Measurements from ENCODE around the gene WDFY2. TPM values are rescaled to one million over a fixed set of nuclear protein-coding genes. Genes with fewer than 3 reads are reported as not detected.
A peak's percentile ranks its signal among the peaks of the same experiment; 100 is the strongest.

The WDFY2 gene
- total RNA-seq, 1 donor from 2014 or later: 3.9 TPM

GRCh38 chr13:51625555-51626345, 41.5 kb downstream of the WDFY2 start:
- no peak for TF ChIP-seq CTCF (IDR thresholded peaks at IDR 0.05)
- Mint-ChIP-seq H3K36me3 (ENCODE audit: low read depth) (no peaks in the 10 kb centered on the region), H3K4me3 (ENCODE audit: unreplicated experiment) (no peak overlapping the region), H3K27ac (ENCODE audit: unreplicated experiment) (peak overlapping the region; percentile 65), H3K4me1 (ENCODE audit: low read depth) (peaks cover 56% of the 10 kb centered on the region), H3K9me3 (ENCODE audit: low read depth) (no peaks in the 10 kb centered on the region), H3K27me3 (ENCODE audit: low read depth) (no peaks in the 10 kb centered on the region)
- DNase-seq (ENCODE audit: low spot score): no peak

GRCh38 chr13:51626749-51627148, 42.5 kb downstream of the WDFY2 start:
- Mint-ChIP-seq H3K9me3 (ENCODE audit: low read depth) (no peaks in the 10 kb centered on the region), H3K4me1 (ENCODE audit: low read depth) (peaks cover 57% of the 10 kb centered on the region), H3K36me3 (ENCODE audit: low read depth) (no peaks in the 10 kb centered on the region), H3K4me3 (ENCODE audit: unreplicated experiment) (no peak overlapping the region), H3K27me3 (ENCODE audit: low read depth) (no peaks in the 10 kb centered on the region), H3K27ac (ENCODE audit: unreplicated experiment) (no peak overlapping the region)
- no peak for TF ChIP-seq CTCF (IDR thresholded peaks at IDR 0.05)
- DNase-seq (ENCODE audit: low spot score): no peak

GRCh38 chr13:51628059-51628852, 44.0 kb downstream of the WDFY2 start:
- no peak for TF ChIP-seq CTCF (IDR thresholded peaks at IDR 0.05)
- no peak overlapping the region for H3K4me3 Mint-ChIP-seq (ENCODE audit: unreplicated experiment)
- no peaks in the 10 kb centered on the region for H3K36me3 Mint-ChIP-seq (ENCODE audit: low read depth)
- H3K27me3 Mint-ChIP-seq (ENCODE audit: low read depth): no peaks in the 10 kb centered on the region
- peaks cover 60% of the 10 kb centered on the region for H3K4me1 Mint-ChIP-seq (ENCODE audit: low read depth)
- H3K27ac Mint-ChIP-seq (ENCODE audit: unreplicated experiment): no peak overlapping the region
- no peak for DNase-seq (ENCODE audit: low spot score)
- H3K9me3 Mint-ChIP-seq (ENCODE audit: low read depth): no peaks in the 10 kb centered on the region

GRCh38 chr13:51629491-51630287, 45.4 kb downstream of the WDFY2 start:
- H3K4me1 Mint-ChIP-seq (ENCODE audit: low read depth): peaks cover 65% of the 10 kb centered on the region
- H3K36me3 Mint-ChIP-seq (ENCODE audit: low read depth): no peaks in the 10 kb centered on the region
- no peaks in the 10 kb centered on the region for H3K9me3 Mint-ChIP-seq (ENCODE audit: low read depth)
- H3K27me3 Mint-ChIP-seq (ENCODE audit: low read depth): no peaks in the 10 kb centered on the region
- no peak overlapping the region for H3K4me3 Mint-ChIP-seq (ENCODE audit: unreplicated experiment)
- no peak for TF ChIP-seq CTCF (IDR thresholded peaks at IDR 0.05)
- H3K27ac Mint-ChIP-seq (ENCODE audit: unreplicated experiment): peak overlapping the region; percentile 79
- no peak for DNase-seq (ENCODE audit: low spot score)

GRCh38 chr13:51630288-51630615, 46.0 kb downstream of the WDFY2 start:
- no peak overlapping the region for H3K4me3 Mint-ChIP-seq (ENCODE audit: unreplicated experiment)
- TF ChIP-seq CTCF (IDR thresholded peaks at IDR 0.05): no peak
- H3K36me3 Mint-ChIP-seq (ENCODE audit: low read depth): no peaks in the 10 kb centered on the region
- DNase-seq (ENCODE audit: low spot score): no peak
- H3K27ac Mint-ChIP-seq (ENCODE audit: unreplicated experiment): peak overlapping the region; percentile 79
- H3K27me3 Mint-ChIP-seq (ENCODE audit: low read depth): no peaks in the 10 kb centered on the region
- peaks cover 60% of the 10 kb centered on the region for H3K4me1 Mint-ChIP-seq (ENCODE audit: low read depth)
- no peaks in the 10 kb centered on the region for H3K9me3 Mint-ChIP-seq (ENCODE audit: low read depth)

Data from chondrocyte (in vitro differentiated cells).